NCI-H1092 treated with DMSO at 0.1 percent for 48 hours (cell line): Measurements from ENCODE around the gene RABGGTA.

Experiments
- DNase-seq: peaks from one replicate; lab custom pipeline; 2025; lab: John Stamatoyannopoulos, UW

The RABGGTA gene

GRCh38 chr14:24279301-24280186 lies 8.1 kb upstream of the RABGGTA start:
- DNase-seq: no peak

GRCh38 chr14:24278424-24278823 lies 7.0 kb upstream of the RABGGTA start:
- no peak for DNase-seq

DNA sequence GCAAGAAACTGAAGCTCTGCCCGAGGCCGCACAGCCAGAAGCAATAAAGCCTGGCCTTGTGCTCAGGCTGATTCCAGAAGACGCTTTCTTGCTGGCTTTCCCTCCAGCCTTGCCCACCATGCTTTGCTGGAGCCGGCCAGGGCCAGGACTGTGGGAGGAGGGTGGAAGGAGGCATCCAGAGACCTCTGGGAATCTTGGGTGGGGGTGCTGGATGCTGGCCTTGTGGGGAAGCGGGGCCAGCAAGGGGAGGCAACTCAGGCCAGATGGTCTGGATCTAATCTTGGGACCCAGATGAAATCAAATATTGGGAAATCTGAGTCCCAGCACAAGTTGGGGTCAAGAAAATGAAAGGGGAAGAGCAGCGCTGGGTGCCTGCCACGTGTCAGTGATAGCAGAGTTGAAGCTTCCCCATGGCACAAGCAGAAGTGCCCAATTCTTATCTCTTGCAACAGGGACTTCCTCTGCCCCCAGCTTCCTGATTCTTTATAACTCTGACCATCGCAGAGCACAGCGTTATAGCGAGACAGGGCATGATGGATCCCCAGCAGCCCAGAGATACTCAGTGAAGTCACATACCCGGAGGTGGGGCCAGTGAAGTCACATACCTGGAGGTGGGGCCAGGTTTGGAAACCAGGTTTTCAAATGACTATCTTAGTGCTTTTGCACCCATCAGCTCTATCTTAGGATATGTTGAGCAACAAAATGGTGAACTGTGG lies 6.4 kb upstream of the RABGGTA start:
- DNase-seq: no peak

DNA sequence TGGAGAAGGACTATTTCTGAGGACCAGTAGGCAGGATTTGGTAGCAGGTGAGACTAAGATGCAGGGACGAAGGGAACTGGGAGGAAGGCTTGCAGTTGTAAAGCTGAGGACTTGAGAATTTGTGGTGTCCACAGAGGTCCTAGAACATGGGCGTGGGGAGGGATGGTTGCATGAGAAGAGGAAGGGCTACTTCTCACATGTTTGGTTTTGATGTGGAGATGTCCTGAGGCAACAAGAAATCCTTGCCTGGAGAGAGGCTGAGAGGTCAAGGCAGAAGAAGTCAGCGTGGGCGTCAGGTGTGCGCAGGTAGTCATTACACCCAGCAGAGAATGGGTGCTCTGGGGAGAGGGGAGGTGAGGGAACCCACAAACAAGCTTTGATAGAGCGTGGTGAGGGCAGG lies 5.7 kb upstream of the RABGGTA start:
- DNase-seq: no peak

DNA sequence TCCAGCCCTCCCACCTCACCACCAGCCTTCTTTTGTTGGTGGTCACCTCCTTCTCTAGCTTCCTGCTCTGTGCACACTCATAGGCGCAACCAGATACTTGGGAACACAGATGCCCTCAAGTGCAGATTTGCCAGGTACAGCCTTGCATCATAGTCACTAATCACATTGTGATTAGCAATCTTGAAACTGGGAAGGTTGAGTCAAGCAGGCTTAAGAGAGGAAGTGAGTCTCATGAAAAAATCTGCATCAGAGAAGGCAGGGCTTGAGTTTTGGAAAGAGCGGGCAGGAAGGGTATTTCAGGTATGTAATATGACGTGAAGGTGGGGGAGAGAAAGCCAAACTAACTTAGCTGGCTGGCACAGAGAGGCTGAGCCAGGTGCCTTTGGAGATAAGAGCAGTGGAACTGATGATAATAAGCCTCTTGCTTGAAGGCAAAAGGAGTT lies 2.7 kb upstream of the RABGGTA start:
- no peak for DNase-seq

DNA sequence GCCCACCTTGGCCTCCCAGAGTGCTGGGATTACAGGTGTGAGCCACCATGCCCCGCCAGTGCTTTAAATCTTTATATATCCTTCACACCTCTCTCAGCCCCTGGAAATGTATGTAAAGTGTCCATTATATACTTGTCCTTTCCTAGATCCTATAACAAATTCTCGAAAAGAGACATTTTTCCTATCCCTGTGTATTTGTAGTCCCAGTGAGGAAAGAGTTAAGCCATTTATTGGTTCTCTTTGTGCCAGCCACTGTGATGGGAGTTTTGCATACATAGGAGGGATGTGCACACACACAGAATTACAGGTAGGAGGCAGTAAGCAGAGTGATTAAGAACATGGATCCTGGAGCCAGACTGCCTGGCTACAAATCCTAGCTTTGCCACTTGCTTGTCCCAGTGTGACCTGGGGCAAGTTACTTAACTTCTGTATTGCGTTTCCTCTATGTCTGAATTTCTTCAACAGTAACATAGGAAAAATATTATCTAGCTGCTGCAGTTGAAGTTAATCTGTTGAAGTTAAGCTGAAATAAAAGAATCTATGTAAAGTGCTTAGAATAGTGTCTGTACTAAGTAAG lies 2.1 kb upstream of the RABGGTA start:
- DNase-seq: no peak

- DNase-seq: no peak
Observed at GRCh38 chr14:24272467-24272866, 1.1 kb upstream of the RABGGTA start.

DNA sequence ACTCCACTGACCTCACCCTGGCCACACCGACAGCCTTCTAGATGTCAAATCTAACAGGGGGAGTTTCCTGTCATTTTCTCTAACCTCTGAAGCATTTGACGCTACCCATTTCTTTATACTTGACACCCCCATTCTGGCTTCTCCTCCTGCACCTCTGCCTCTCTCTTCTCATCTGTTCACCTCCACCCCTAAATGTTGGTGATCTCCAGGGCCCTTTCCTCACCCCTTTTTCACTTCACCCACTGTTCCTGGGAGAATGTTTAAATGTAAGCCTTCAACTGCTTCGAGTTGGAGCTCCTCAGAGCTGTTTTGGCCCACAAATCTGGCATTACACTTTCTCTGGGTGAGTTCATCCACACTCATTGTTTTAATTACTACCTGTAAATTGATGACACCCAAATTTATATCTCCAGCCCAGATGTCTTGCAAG lies 452 bp upstream of the RABGGTA start:
- DNase-seq: no peak

DNA sequence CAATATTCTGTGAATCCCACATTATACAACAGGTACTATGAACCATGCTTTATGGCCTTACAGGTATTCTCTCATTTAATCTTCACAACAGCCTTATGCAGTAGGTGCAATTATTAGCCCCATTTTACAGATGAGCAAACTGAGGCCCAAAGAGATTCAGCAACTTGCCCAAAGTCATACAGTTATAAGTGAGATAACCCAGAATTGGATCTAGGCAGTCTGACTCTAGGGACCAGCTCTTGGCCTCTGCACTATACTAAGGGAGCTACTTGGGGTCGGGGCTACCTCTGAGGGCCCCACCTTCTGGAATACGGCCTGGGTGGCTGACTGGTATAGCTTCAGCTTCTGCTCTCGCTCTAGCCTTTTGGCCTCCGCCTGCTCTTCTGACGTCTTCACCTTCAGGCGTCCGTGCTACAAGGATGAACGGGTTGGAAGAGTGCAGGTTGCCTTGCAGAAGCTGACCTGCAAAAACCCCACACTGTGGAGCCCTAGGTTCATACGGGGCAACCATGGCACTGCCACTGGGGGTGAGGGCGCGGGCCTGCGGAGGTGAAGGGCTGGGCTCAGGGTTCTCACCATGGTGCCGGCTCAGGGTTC lies 762 bp downstream of the RABGGTA start:
- DNase-seq: no peak

- no peak for DNase-seq
Observed at GRCh38 chr14:24269910-24270536, 1.4 kb downstream of the RABGGTA start.

- no peak for DNase-seq
Observed at GRCh38 chr14:24269368-24269767, 2.0 kb downstream of the RABGGTA start.

GRCh38 chr14:24268225-24268624 lies 3.2 kb downstream of the RABGGTA start:
- DNase-seq: no peak

- DNase-seq: no peak
Observed at GRCh38 chr14:24267516-24267915, 3.9 kb downstream of the RABGGTA start.

GRCh38 chr14:24266344-24267244 lies 4.8 kb downstream of the RABGGTA start:
- DNase-seq: no peak

GRCh38 chr14:24264298-24264697 lies 7.1 kb downstream of the RABGGTA start:
- no peak for DNase-seq

GRCh38 chr14:24263848-24264247 lies 7.5 kb downstream of the RABGGTA start:
- DNase-seq: no peak

- DNase-seq: no peak
Observed at GRCh38 chr14:24262821-24263733, 8.3 kb downstream of the RABGGTA start, which contains the start of gene TGM1. Gene TGM1 (minus strand): TSS chr14:24263177. CDS start chr14:24262352, 825 bp downstream.

GRCh38 chr14:24261969-24262327 lies 9.4 kb downstream of the RABGGTA start:
- no peak for DNase-seq

- no peak for DNase-seq
Observed at GRCh38 chr14:24261256-24261968, 10.0 kb downstream of the RABGGTA start.
